Smooth muscle cell of the brain vasculature (primary cell): Measurements from ENCODE around the gene EPG5.
A peak's percentile ranks its signal among the peaks of the same experiment; 100 is the strongest.

Experiments
- DNase-seq: peaks from one replicate; pipeline ENCODE4 v3.0.0-alpha.2; 2012; ENCODE audit warnings: low read depth, low spot score

EPG5 gene

DNA sequence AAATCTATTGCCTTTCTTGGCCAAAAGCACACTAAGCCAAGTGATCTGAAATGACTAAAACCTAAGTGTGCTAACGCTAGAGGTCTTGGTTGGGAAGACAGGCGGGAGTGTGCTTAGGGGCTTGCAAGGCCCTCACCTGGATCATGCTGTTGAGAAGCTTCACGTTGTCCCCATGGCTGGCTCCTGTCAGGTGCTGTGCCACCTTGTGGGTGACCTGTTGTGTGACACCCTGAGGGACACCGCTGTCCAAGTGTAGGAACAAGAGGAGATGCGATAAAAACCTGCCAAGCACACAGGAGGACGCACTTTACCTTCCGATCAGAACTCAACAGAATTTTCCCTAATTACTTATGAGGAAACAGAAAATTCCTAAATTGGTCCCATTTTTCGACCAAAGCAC lies 50.8 kb downstream of the EPG5 start:
- DNase-seq, result no peak

DNA sequence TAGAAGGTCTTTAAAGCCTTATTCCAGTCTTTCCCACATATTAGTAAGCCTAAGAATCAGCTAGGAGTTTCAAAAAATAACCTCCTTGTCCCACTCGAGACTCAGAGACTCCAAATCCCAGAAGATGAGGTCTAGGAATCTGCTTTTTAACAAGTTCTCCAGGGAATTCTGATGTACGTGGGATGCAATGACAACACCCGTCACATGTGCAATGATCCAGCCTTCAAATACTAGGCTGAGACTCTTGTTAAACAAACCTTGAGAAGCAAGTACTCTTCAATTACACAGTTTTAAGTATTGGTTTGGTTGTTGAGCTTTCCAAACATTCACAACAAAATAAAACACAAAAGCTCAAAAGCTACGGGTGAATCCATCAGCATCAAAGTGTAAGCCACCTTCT lies 53.9 kb downstream of the EPG5 start:
- no peak for DNase-seq

DNA sequence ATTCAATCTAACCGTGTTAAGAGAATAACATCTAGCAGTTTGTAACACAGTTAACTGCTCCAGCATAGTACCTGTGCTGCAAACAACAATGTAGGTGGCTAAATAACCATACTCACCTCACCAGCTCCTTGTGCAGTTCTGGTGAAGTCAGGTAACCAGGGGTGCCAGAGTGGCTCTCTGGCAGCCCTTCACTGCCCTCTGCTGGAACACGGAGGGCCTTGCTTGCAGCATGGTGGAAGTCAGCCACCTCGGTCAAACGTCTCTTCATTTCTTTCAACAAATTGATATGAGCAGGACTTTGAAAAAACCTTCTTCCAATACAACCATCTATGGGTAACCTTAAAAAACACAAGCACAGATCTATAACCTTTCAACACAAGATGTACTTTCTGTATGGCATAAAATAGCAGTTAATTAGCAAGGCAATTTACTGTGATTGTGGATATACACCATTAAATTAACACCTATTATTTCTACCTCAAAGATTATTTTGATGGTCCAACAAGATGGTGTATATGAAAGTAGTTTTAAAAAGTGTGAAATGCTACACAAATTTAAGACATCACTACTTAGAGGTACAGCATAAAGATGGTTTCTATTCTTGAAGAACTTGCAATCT lies 56.6 kb downstream of the EPG5 start:
- peak; percentile 6 for DNase-seq

DNA sequence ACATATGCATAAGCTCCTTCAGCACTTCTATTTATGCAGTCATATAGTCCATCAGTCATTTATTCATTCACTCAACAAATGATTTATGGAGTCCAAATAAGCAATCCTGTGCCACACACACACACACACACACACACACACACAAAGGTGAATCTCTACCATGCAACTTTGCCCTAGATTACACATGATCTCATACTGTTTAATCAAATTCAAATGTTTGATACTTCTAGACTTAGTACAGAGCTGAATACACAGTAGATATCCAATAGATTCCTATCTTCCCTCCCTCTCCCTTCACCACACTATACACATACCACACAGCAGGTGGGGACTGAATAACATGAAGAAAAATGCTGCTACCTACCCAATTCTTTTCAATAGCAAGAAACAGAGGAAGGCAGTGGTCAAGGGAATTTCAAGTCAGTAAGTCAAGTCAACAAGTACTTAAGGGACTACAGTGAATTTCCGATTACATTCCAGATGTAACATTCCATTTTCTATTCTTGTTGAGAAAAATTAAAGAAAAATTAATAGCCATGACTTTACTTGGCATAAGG lies 65.4 kb downstream of the EPG5 start:
- peak; percentile 4 for DNase-seq

DNA sequence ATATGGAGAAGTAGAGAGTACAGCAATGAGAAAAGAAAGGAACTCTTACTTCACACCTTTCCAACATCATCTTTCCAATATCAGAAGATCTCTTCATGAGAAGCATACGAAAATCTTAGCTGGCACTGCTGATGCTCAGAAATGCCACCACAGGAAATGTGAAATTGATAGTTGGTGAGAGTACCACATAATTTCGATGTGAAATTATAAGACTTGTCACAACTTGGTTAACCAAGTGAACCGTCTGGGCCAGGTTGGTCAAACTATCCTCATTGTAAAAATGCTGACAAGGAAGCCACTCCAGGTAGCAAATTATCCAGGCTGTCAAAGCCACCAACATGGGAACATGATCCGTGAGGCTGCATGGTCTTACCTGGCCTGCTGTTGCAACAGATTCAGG lies 66.5 kb downstream of the EPG5 start:
- DNase-seq, result no peak

DNA sequence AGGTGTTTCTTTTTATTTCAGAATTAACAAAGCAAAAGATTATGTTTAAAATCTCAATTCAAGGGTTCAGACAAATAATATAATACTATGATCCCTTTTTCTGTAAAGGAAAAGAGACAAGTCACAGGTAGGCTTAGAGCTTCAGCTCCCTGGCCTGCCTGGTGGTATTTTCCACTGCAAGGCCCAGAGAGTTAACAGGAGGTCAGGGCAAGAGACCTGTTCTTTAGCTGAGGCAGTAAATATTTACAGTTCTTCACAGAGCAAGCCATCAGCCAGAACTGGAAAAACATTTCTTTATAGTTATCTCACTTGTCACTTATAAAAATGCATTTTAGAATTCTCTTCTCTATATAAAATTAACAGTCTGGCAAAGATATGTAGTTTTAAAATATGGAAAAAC lies 70.1 kb downstream of the EPG5 start:
- no peak for DNase-seq

DNA sequence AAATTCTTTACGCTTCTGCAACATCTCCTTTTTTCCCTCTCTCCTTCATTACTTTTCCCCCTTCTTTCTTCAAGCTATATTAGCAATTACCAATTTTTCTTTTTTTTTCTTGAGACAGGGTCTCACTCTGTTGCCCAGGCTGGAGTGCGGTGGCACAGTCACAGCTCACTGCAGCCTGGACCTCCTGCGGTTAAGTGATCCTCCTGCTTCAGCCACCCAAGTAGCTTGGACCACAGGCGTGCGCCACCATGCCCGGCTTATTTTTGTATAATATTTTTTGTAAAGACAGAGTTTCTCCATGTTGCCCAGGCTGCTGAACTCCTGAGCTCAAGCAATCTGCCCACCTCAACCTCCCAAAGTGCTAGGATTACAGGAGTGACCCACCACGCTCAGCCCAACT lies 70.7 kb downstream of the EPG5 start:
- no peak for DNase-seq

DNA sequence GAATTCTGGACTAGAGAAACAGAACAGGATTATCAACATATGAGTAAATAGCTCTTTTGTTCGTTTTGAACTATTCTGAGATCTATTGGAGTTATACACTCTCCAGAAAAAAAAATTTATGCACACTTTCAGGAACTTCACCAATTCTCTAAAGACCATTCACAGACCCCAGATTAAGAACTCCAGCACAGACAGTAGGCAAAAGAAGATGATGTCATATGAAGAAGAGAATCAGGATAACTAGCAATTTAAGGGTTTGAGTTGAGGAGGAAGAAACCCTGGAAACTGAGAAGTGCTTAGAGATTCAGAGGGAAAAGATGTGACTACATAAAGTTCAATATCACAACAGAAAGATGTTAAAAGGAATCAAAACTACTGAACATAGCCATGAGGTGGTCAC lies 71.8 kb downstream of the EPG5 start:
- no peak for DNase-seq

DNA sequence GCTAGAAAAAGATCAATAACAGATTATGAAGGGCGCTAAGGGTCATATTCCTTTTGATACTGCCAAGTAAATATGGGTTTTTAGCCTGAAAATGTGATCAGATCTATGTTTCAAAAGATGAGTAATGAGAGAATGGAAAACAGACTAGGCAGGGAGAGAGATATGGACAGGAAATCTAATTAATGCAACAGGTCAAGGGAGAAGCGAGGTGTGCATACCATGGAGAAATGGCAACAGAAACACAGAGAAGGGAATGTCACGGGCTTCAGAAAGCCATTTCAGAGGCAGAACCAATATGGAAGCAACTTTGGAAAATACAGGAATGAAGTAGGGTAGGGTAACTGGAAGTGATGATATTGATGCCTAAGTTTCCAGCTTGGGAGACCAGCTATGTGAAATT lies 72.3 kb downstream of the EPG5 start:
- DNase-seq, result no peak

DNA sequence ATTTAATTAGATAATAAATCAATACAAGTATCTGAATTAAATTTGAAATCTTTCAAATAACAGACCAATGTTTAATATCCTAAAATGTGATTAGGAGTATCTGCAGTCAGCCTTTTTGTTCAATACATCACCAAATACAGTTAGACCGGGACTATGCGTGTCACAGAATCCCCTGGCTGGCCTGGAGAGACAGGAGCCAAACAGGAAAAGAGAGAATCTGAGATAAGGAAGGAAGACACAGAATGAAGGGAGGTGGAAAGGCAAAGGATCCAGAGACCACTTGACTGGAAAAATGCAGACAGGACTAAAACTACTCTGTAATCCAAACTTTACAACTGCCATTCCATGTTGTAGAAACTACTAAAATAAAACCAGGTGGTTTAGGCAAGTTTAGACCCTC lies 75.3 kb downstream of the EPG5 start:
- DNase-seq, result no peak

DNA sequence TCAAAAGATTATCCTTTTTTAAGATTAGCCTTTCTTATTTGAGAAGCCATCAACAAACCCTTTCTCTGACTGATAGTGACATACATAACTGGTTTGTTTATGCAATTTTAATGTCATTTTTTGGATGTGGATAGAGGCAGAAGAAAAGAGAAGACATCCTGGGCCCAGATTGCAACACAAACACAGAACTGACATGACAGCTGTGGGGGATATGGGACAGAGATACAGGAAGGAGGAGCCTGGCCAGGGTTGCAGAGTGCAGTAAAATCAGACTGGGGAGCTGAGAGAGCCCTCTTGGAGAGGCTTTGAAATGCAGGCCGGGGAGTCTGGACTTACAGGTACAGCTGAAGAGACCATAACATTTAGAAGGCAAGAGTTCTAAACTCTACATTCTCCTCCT lies 76.5 kb downstream of the EPG5 start:
- DNase-seq, result no peak

DNA sequence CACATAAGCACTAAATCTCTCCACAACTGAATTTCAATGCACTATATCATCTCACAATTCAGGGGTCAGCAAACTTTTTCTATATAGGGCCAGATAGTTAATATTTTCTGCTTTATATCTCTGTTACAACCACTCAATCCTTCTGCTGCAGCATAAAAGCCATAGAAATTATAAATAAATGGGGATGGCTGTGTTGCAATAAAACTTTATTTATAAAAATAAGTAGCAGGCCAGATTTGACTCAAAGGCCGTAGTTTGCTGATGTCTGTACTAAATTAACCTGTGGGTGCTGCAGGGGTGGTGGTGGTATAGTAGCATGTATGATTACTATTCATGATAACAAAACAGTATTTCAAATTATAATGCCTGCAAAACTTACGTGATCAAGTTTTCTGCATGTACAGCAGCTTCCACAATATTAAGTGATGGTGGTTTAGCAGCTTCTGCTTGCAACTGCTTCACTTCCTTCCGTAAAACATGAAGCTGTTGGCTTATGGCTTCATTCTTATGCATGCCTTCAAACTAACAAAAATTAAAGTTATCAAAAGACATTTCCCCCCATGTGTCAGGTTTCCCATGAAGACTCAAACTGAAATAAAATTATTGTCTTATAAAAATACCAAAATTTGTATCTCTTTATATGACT lies 77.6 kb downstream of the EPG5 start:
- DNase-seq, result no peak

DNA sequence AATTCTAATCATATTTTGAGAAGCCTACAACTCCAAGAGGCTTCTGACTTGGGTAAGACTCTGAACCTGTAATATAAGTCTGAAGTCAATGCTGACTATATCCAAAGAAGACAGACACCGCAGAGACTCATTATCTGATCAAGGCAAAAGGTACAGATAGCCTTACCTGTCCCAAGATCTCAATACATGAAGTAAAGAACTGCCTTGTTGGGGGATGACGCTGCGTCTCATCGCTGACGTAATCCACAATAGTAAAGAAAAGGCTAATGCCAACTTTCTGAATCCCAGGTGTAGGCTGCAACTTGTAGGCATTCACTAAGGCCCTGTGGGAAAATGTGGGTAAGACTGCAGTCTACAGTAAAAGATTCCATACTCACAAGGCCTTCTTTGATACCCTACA lies 79.5 kb downstream of the EPG5 start:
- no peak for DNase-seq

DNA sequence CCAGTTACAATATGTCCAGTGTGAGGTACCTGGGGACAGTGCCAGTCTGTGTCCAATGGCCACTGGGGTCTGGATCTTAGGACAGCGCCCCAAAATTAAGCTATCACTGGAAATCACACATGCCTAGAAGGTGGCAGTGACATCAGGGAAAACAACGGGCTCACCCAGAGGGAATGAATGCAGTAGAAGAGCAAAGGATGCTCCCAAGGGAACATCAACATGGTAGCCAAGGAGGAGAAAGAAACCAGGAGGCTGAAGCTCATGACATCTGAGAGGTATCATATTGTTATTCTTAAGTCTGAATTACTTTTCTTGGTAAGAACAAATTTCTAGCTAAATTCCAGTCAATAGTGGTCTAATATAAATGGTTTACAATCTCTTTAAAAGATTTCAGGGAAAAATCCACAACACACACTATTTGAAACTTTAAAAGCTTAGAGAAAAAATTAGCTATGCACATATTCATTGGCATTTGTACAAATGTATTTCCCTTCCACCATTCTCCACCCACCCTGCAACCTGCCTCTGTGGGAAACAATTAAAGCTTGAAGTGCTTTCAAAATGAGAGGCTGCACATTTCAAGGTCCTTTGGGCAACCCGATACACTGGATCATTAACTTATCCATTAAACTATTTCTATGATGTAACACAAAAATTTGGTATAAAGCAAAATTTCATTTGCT lies 86.1 kb downstream of the EPG5 start:
- DNase-seq, result no peak

DNA sequence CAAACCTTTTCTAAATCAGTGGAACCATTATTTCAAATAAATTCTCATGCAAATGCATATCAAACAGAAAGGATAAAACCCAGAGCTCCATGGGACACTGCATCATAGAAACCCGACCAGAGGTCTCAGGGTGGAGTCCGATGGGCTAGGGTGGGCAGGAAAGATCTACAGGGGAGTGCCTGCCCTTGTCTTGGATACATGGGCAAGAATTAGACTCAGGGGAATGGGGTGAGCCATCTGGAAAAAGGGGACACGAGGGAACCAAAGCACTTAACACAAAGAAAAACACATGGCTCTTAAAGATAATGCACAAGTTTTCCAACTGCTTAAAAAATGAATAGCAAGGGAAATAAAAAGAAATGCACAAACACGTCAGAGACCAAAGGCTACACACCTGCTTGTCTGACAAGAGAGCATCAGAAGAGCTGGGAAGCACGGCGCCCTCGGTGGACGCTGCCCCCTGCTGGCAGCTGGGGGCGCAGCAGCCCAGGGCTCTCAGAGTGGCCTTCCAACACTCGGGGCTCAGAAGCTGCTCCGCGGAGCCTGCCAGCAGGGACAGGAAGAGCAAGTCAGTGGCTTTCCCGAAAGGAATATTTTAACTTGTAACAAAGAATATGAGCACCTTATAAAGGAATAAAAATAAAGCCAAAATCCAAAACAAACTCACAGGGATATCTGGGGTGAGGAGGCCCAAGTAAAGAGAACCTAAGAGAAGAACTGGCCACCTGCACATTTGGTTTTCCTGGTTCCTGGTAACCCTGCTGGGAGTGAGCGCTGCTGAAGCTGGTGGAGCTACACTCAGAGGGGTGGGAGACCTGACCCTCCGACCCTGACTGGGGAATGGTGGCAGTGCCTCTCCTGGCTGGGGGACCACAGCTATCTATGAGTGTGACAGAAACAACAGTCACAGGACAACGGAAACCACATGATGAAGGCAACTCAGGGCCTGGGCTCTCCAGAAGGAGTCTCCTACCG lies 87.2 kb downstream of the EPG5 start:
- DNase-seq, result peak; percentile 52

DNA sequence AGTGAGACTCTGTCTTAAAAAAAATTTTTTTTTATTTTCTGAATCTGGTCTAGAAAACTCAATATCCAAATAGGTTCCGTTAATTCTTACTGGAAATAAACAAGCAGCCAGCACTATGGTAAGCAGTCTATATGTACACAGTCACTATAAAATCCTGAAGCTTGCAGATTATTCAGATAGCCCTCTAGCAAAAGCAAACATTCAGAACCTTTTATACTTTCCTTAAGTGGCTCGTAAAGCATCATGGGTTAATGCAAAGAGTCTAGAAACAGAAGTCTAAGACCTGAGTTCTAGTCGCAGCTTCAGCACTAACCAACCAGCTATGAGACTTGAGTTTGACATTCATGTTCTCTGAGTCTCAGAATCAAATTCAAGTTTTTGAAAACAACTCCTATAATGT lies 89.7 kb downstream of the EPG5 start:
- DNase-seq, result no peak

DNA sequence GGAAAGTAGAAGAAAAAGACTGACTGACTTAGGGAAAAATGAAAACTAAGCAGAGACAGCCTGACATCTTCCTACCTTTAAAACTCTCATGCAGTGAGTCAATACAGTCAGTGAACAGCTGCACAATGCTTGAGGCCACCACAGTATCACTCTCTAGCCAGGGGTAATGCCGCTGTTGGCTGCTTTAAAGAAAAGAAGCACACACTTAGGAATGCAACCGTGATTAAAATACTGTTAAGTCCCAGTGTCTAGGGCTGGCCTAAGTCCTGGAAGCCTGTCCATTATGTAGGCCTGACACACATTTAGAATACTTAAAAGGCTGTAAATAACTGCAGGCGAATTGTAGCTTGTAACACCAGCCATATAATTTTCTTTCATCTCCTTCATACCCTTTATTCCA lies 91.0 kb downstream of the EPG5 start:
- no peak for DNase-seq

DNA sequence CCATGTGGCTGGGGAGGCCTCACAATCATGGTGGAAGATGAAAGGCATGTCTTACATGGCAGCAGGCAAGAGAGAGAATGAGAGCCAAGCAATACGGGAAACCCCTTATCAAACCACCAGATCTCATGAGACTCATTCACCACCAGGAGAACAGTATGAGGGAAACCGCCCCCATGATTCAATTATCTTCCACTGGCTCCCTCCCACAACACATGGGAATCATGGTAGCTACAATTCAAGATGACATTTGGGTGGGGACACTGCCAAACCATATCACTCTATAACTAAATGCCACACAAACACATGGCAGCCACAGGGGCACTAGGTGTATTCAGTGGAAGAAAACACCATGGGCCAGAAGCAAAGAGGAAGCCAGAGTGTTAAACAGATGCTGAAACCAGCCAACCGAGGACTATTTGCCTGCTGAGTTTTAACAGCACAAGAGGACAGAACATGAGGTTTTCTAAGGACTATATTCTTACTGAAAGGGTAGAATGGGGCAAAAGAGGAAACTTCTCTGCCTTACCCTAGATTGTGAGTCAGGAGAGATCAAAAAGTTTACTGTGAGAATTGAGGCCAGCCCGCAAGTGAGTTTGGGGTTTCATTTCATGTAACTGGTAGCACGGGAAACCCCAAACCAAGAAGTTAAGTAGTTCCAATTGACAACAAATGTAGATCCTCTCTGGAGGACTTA lies 92.5 kb downstream of the EPG5 start:
- no peak for DNase-seq

DNA sequence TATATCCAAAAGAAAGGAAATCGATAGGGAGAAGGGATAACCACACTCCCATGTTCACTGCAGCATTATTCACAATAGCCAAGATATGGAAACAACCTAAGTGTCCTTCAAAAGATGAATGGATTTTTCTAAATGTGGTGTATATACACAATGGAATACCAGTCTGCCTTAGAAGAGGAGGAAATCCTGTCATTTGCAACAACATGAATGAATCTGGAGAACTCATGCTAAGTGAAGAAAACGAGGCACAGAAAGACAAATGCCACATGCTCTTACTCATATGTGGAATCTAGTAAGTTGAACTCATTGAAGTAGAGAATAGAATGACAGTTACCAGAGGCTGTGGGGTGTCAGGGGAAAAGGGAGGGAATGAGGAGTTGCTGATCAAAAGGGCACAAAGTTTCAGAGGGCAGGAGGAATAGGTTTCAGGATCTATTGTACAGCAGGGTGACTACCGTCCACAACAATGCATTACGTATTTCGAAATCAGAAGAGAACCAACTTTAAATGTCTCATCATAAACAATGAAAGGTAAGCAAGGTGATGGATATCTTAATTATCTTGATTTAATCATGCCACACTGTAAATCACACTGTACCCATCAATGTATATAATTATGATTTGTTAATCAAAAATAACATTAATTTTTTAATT lies 95.6 kb downstream of the EPG5 start:
- DNase-seq, result no peak

DNA sequence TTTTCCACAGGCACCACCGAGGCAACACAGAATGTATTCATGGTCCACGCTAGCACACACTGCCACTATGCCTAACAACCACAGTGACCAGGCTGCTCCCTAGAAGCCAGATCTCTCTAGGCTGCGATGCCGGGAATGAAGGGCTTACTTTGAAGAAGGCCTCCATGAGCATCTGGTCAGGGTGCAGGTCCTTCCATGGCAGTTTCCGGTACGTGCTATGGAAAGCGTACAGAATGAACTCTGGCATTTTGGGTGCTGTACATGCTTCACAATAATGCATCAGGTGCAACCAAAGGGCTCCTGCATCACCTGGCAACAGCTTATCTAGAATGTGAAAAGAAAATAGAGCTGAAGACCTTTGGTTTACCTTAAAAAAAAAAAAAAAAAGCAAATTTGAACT lies 96.7 kb downstream of the EPG5 start:
- DNase-seq, result no peak

DNA sequence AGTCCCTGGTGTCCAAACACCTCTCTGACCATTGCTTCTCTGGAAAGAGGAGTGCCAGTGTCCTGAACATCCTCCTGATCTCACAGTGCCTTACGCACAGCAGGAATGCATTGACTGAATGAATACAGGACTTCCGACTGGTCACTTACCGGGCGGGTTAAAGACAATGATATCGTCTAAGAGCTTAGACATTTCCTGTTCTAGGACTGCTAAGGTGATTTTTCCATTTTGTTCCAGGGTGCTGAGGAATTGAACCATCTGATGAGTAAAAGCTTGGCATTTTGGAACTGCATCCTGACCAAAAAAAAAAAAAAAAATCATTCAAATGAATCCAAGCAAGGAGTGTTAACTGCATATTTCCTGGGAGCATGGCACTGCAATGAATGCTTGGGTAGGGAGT lies 101.7 kb downstream of the EPG5 start:
- DNase-seq, result no peak
